Glutamatergic neuron (in vitro differentiated cells): ENCODE measurements around the gene ADCY5. TPM values are rescaled to one million over a fixed set of nuclear protein-coding genes. Genes with fewer than 3 reads are reported as not detected.

ENCODE experiments used
- DNase-seq: peaks from one replicate; pipeline ENCODE4 v3.0.0; 2022
- H3K27ac Mint-ChIP-seq: one replicate; pipeline ENCODE4 v1.8.0; 2020; ENCODE audit warnings: mild to moderate bottlenecking, mixed read lengths, inconsistent platforms; ENCODE audit not compliant: unreplicated experiment
- H3K27me3 Mint-ChIP-seq: one replicate; pipeline ENCODE4 v1.8.0; 2020; ENCODE audit warnings: mild to moderate bottlenecking, moderate library complexity, mixed read lengths, inconsistent platforms; ENCODE audit not compliant: unreplicated experiment
- H3K36me3 Mint-ChIP-seq: one replicate; pipeline ENCODE4 v1.8.0; 2020; ENCODE audit warnings: mild to moderate bottlenecking, mixed read lengths, inconsistent platforms; ENCODE audit not compliant: unreplicated experiment
- H3K4me1 Mint-ChIP-seq: one replicate; pipeline ENCODE4 v1.8.0; 2020; ENCODE audit warnings: mild to moderate bottlenecking, low read depth, mixed read lengths, inconsistent platforms; ENCODE audit not compliant: unreplicated experiment
- H3K4me3 Mint-ChIP-seq: one replicate; pipeline ENCODE4 v1.8.0; 2020; ENCODE audit warnings: mild to moderate bottlenecking, mixed read lengths, inconsistent platforms; ENCODE audit not compliant: unreplicated experiment
- H3K9me3 Mint-ChIP-seq: one replicate; pipeline ENCODE4 v1.8.0; 2020; ENCODE audit warnings: mild to moderate bottlenecking, moderate library complexity, mixed read lengths, inconsistent platforms; ENCODE audit not compliant: unreplicated experiment
- total RNA-seq: library from RNA; stranded (reverse); fragmentation: NEBNext Ultra II Directional; extraction: Animal tissue kit (Norgen Biotek cat#: 25700); gene quantifications from one replicate; pipeline ENCODE4 v1.2.1, GENCODE V29; 2021; ENCODE audit not compliant: unreplicated experiment
- TF ChIP-seq, protein P1 (sequence below): fragments of 200-600 bp; sonication (generic); IDR thresholded peaks from one replicate; pipeline ENCODE4 v1.5.0; 2021; ENCODE audit not compliant: partially characterized antibody, unreplicated experiment

The ADCY5 gene
- total RNA-seq, 1 donor from 2014 or later: 2.1 TPM

DNA sequence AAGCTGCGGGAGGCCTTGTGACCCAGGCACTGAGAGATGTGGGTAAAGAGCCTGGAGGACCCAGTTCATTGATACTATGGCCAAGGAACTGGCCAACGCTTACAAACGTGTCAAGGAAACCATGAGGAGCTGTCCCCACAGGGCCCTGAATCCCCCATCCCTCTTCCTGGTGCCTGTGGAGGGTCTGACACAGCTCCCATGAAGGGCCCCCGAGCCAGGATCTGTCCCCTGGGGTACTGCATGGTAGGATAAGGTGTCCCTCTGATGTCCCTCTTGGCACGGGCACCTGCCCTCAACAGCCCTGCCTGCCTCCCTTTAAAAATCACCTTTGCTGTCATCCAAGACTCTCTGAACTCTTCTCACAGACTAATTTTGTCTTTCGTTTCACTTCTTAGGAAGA lies 122.4 kb downstream of the ADCY5 start:
- Mint-ChIP-seq H3K4me3 (no peak overlapping the region), H3K9me3 (no peaks in the 10 kb centered on the region), H3K36me3 (no peaks in the 10 kb centered on the region), H3K27me3 (peaks cover 8% of the 10 kb centered on the region), H3K4me1 (peaks cover 2% of the 10 kb centered on the region), H3K27ac (no peak overlapping the region)
- TF ChIP-seq, protein P1, sequence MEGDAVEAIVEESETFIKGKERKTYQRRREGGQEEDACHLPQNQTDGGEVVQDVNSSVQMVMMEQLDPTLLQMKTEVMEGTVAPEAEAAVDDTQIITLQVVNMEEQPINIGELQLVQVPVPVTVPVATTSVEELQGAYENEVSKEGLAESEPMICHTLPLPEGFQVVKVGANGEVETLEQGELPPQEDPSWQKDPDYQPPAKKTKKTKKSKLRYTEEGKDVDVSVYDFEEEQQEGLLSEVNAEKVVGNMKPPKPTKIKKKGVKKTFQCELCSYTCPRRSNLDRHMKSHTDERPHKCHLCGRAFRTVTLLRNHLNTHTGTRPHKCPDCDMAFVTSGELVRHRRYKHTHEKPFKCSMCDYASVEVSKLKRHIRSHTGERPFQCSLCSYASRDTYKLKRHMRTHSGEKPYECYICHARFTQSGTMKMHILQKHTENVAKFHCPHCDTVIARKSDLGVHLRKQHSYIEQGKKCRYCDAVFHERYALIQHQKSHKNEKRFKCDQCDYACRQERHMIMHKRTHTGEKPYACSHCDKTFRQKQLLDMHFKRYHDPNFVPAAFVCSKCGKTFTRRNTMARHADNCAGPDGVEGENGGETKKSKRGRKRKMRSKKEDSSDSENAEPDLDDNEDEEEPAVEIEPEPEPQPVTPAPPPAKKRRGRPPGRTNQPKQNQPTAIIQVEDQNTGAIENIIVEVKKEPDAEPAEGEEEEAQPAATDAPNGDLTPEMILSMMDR: no peak
- DNase-seq: no peak

DNA sequence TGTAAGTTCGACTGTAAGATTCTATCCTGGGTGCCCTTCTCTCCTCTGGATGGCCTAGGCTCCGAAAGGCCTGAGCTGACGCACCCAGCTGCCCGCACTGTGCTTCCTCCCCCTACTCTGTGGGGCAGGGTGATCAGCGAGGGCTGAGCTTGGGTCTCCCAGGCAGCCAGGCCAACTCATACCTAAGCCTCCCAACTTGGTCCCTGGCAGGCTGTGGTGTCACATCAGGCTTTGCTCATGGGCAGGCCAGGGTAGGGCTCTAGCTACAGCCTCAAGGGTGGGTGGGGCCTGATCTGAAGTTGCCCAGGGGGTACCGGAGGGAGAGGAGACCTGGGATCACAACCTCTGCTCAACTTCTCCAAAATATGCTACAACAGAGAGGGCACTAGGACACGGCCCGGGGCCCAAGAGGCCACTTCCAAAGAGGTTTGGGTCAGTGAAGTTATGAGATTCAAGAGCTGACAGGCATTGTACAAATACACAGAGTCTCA lies 123.1 kb downstream of the ADCY5 start:
- DNase-seq: no peak
- Mint-ChIP-seq H3K4me3 (no peak overlapping the region), H3K36me3 (no peaks in the 10 kb centered on the region), H3K27me3 (peaks cover 8% of the 10 kb centered on the region), H3K27ac (no peak overlapping the region), H3K4me1 (peaks cover 7% of the 10 kb centered on the region), H3K9me3 (no peaks in the 10 kb centered on the region)
- TF ChIP-seq, protein P1: no peak

DNA sequence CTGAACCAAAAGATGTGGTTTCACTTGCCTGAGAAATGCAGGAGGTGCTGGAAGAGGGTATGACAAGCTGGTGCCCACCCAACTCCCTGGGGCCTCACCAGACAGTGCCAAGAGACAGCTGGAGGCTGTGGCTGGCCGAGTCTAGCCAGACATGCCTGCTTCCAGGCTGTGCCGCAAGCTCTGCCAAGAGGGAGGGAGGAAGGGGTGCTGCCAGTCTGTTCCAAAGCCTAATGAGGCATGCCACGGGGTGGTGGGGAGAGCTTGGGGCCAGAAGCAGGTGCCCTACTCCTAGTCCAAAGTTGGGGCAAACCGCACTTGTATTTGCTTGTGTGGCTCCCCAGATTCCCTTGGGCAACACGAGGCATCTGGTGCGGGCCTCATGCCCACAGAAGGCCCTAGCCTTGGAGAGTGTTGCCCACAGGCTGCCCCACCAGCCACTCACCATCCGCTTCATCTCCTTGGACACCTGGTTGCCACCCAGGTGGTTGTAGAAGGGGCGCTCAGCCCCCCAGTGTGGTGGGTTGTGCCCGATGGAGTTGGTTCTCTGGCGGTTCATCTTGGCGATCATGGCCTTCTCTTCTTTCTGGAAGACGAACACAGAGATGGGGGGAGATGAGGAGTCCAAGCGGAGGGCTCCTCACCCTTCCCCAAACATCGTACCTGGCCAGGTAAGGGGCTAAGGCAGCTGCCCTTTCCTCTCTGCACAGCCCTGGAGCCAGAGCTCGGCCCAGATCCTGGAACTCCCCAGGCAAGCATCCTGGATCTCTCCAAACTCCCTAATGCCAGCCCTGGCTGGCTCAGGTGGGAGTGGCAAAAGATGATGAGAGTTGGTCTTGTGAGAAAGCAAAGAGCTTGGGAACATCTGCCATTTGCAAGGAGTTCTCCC lies 123.8 kb downstream of the ADCY5 start:
- Mint-ChIP-seq H3K4me3 (no peak overlapping the region), H3K27me3 (peaks cover 8% of the 10 kb centered on the region), H3K36me3 (no peaks in the 10 kb centered on the region), H3K4me1 (peaks cover 9% of the 10 kb centered on the region), H3K9me3 (no peaks in the 10 kb centered on the region), H3K27ac (no peak overlapping the region)
- no peak for DNase-seq
- TF ChIP-seq, protein P1: no peak

DNA sequence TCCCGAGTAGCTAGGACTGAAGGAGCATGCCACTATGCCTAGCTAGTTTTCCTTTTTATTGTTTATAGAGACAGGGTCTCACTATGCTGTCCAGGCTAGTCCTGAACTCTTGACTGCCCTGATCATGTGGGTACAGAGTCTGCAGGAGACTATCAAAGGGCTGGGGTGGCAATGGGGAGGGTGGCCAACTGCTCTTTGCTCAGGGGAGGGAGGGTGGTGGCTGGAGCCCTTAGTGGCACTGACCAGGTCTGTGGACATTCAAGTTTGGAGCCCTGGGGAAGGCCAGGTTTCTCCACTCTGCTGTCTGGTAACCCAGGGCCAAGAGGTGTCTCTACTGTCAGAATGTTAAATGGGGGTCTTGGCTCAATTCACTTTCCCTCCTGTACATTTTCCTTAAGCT lies 125.1 kb downstream of the ADCY5 start:
- TF ChIP-seq, protein P1: no peak
- Mint-ChIP-seq H3K4me1 (peaks cover 13% of the 10 kb centered on the region), H3K27me3 (peaks cover 4% of the 10 kb centered on the region), H3K27ac (no peak overlapping the region), H3K4me3 (no peak overlapping the region), H3K9me3 (no peaks in the 10 kb centered on the region), H3K36me3 (no peaks in the 10 kb centered on the region)
- no peak for DNase-seq

DNA sequence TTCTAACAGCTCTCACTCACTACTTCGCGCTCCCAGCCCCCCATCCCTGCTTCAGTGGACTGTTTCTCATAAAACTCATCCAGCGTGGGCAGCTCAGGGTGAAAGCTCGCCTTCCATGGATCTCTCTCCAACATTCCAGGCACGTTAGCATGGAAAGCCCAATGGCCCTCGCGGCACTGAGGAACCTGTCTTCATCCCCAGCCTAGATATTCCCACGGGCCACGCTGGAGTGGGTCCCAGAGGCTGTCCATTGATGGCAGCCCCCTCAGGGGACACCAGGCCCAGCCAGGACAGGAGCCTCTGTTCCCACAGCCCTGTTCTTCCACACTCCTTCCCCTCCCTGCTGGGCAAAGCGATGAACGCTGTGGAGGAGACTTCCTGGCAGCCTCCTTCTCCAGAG lies 126.0 kb downstream of the ADCY5 start:
- Mint-ChIP-seq H3K27me3 (peaks cover 4% of the 10 kb centered on the region), H3K4me1 (peaks cover 13% of the 10 kb centered on the region), H3K4me3 (no peak overlapping the region), H3K27ac (no peak overlapping the region), H3K36me3 (peaks cover 4% of the 10 kb centered on the region), H3K9me3 (no peaks in the 10 kb centered on the region)
- TF ChIP-seq, protein P1: no peak
- no peak for DNase-seq
